Neural cell (in vitro differentiated cells): ENCODE results near the gene RBM14.

Experiments
- CTCF ChIP-seq: fragments of 450-650 bp; IDR thresholded peaks from 2 replicates; pipeline ENCODE4 v1.5.1; 2014; ENCODE audit warnings: antibody characterized with exemption, mild to moderate bottlenecking, moderate library complexity; ENCODE audit not compliant: poor library complexity, severe bottlenecking
- EP300 ChIP-seq: fragments of 450-650 bp; conservative IDR thresholded peaks from 2 replicates; pipeline ENCODE4 v1.6.1; 2014; ENCODE audit warnings: antibody characterized with exemption, mild to moderate bottlenecking, moderate library complexity; ENCODE audit not compliant: poor library complexity, severe bottlenecking
- EZH2 ChIP-seq: fragments of 200-600, 300-800 bp; shearing (Covaris generic), sonication (generic); IDR thresholded peaks from 2 replicates; pipeline ENCODE4 v1.6.1; 2014; ENCODE audit warnings: antibody characterized with exemption, low read length, borderline replicate concordance, mild to moderate bottlenecking; ENCODE audit not compliant: insufficient read depth, poor library complexity, severe bottlenecking
- MXI1 ChIP-seq: fragments of 450-650 bp; conservative IDR thresholded peaks from 2 replicates; pipeline ENCODE4 v1.6.1; 2014; ENCODE audit warnings: antibody characterized with exemption, mild to moderate bottlenecking; ENCODE audit not compliant: poor library complexity, severe bottlenecking
- POLR2AphosphoS5 ChIP-seq: IDR thresholded peaks from 2 replicates; pipeline ENCODE4 v1.6.1; 2012
- RAD21 ChIP-seq: fragments of 450-650 bp; conservative IDR thresholded peaks from 2 replicates; pipeline ENCODE4 v1.6.1; 2014; ENCODE audit warnings: antibody characterized with exemption, mild to moderate bottlenecking, moderate library complexity
- REST ChIP-seq: IDR thresholded peaks from 2 replicates; pipeline ENCODE4 v1.6.1; 2012; ENCODE audit warnings: borderline replicate concordance
- SMC3 ChIP-seq: fragments of 450-650 bp; conservative IDR thresholded peaks from 2 replicates; pipeline ENCODE4 v1.6.1; 2014; ENCODE audit warnings: antibody characterized with exemption, mild to moderate bottlenecking, moderate library complexity; ENCODE audit not compliant: poor library complexity

GRCh38 chr11:66674964-66675602 lies 58.7 kb downstream of the RBM14 start:
- TF ChIP-seq POLR2AphosphoS5 (no peak), CTCF (no peak), RAD21 (no peak), REST (no peak), EZH2 (no peak), EP300 (no peak), SMC3 (no peak), MXI1 (no peak)
